Activated naive CD8-positive, alpha-beta T cell treated with anti-CD3 and anti-CD28 coated beads, Interleukin-2, amount 50 U/mL, for 16 hours (primary cell): ENCODE data around the gene ZNF577.
"Not testable (repeated sequence)": the region's sequence is repeated elsewhere in the genome, so short reads cannot be mapped to it uniquely, and the experiment has no call there.

Experiments used
- DNase-seq: peaks from one replicate; pipeline ENCODE4 v3.0.0-alpha.2; 2020; ENCODE audit warnings: low read depth, low spot score

The ZNF577 gene

GRCh38 chr19:51887522-51888498 is at the start of gene ZNF577:
TSS of gene ZNF577 (minus strand) at chr19:51887951. CDS start at chr19:51880382, 7,569 bp downstream.
- no peak for DNase-seq

DNA sequence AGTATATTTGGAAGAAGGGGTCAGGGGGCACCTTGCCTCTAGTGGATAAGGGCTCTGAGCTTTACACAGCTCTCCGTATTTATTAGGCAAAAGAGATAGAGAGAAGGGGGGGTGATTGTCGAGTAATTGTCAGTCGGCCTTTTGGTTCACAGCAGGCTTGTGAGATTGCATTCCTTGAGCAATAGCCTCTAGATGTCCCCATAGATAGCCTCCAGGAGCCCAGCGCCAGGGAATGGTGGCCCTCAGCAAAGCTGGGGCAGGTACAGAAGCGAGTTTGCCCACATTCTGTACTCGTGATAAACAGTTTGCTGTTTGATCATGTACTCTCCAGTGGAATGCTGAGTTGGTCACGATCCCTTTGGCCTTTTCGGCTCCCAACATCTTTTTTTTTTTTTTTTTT is 44.2 kb upstream of the ZNF577 start:
- DNase-seq = no peak

DNA sequence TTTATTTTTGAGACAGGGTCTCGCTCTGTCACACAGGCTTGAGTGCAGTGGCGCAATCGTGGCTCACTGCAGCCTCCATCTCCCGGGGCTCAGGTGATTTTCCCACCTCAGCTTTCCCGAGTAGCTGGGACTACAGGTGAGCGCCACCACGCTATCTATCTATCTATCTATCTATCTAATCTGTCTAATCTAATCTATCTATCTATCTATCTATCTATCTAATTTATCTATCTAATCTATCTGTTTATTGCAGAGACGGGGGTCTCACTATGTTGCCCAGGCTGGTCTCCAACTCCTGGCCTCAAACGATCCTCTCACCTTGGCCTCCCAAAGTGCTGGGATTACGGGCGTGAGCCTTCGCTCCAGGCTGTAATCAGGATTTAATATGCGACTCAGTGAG is 40.1 kb upstream of the ZNF577 start:
- no peak for DNase-seq

GRCh38 chr19:51926784-51927741 is 39.3 kb upstream of the ZNF577 start, which contains the start of gene ZNF613:
TSS of gene ZNF613 (plus strand) at chr19:51927472. CDS start at chr19:51936221, 8,749 bp downstream.
- peak; percentile 67 for DNase-seq

- DNase-seq = no peak
Observed at GRCh38 chr19:51926426-51926783, 38.7 kb upstream of the ZNF577 start.

DNA sequence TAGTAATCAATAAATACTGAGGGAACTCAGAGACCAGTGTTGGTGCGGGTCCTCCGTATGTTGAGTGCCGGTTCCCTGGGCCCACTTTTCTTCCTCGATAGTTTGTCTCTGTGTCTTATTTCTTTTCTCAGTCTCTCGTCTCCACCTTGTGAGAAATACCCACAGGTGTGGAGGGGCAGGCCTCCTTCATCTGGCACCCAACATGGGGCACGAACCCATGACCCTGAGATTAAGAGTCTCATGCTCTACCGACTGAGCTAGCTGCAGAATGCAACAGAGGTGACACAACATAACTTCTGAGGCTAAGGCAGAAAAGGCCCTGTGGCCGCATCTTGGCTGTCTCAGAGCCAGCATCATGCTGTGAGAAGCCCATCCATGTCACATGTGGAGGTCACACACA is 34.2 kb upstream of the ZNF577 start:
- DNase-seq = no peak

- no peak for DNase-seq
Observed at GRCh38 chr19:51919606-51920005, 31.9 kb upstream of the ZNF577 start.

- no peak for DNase-seq
Observed at GRCh38 chr19:51916167-51916566, 28.4 kb upstream of the ZNF577 start.

DNA sequence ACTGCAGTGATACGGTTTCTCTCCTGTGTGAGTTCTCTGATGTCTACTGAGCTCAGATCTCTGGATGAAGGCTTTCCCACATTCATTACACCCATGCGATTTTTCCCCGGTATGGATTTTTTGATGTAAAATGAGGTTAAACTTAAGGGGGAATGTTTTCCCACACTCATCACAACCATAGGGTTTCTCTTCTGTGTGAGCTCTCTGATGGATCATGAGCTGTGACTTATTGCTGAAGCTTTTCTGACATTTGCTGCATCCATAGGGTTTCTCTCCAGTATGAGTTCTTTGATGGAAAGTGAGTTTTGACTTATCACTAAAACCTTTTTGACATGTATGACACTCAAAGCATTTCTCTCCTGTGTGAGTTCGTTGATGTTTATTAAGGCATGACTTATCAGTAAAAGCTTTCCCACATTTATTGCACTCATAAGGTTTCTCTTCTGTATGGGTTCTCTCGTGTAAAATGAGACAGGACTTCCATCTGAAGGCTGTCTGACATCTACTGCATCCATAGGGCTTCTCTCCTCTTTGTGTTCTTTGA is 27.6 kb upstream of the ZNF577 start:
- no peak for DNase-seq

GRCh38 chr19:51907981-51908380 is 20.2 kb upstream of the ZNF577 start:
- DNase-seq = not testable (repeated sequence)

DNA sequence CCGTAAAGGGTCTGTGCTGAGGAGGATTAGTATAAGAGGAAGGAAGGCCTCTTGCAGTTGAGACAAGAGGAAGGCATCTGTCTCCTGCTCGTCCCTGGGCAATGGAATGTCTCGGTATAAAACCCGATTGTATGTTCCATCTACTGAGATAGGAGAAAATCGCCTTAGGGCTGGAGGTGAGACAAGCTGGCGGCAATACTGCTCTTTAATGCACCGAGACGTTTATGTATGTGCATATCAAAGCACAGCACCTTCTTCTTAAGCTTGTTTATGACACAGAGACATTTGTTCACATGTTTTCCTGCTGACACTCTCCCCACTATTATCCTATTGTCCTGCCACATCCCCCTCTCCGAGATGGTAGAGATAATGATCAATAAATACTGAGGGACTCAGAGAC is 18.4 kb upstream of the ZNF577 start:
- not testable (repeated sequence) for DNase-seq

DNA sequence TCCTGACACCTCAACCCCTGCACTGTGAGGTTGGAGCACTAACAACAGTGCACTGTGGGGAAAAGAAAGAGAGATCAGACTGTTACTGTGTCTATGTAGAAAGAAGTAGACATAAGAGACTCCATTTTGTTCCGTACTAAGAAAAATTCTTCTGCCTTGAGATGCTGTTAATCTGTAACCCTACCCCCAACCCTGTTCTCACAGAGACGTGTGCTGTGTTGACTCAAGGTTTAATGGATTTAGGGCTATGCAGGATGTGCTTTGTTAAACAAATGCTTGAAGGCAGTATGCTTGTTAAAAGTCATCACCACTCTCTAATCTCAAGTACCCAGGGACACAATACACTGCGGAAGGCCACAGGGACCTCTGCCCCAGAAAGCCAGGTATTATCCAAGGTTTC is 17.9 kb upstream of the ZNF577 start:
- not testable (repeated sequence) for DNase-seq

DNA sequence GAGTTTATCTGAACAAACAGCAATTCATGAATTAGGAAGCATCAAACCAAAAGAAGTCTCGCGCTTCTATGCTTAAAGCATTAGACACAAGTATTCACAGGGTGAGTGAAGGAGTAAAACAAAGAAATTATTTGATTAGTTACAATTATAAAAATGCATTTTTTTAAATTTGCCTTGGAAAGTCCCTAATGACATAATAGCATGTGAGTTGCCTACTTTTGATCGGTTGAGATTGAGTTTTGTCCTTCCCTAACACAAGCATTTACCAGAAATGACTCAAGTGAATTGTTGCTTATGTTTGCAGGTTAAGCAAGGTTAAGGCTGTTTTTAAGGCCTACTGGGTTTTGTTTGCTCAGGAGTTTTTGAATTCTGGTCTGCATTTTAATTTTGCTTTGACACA is 17.5 kb upstream of the ZNF577 start:
- no peak for DNase-seq

- DNase-seq = peak; percentile 49
Observed at GRCh38 chr19:51904331-51905165, 16.8 kb upstream of the ZNF577 start, which contains the start of gene ZNF649. TSS of gene ZNF649 (minus strand) at chr19:51905017. CDS start at chr19:51900107, 4,910 bp downstream.

DNA sequence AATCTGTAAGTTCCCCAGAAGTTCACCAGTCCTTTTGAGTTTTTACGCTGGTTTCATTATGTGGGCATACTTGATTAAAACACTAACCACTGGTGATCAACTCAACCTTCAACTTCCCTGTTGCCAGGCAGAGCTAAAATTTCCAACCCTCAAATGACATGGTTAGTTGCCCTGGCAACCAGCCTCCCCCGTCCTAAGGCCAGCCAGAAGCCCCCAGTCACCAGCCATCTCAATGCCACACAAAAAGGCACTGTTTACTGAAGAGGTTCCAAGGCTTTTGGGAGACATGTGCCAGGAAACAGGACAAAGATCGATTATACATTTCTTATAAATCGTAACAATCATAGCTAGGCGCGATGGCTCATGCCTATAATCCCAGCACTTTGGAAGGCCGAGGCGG is 15.4 kb upstream of the ZNF577 start:
- no peak for DNase-seq

GRCh38 chr19:51901860-51902259 is 14.1 kb upstream of the ZNF577 start:
- no peak for DNase-seq

DNA sequence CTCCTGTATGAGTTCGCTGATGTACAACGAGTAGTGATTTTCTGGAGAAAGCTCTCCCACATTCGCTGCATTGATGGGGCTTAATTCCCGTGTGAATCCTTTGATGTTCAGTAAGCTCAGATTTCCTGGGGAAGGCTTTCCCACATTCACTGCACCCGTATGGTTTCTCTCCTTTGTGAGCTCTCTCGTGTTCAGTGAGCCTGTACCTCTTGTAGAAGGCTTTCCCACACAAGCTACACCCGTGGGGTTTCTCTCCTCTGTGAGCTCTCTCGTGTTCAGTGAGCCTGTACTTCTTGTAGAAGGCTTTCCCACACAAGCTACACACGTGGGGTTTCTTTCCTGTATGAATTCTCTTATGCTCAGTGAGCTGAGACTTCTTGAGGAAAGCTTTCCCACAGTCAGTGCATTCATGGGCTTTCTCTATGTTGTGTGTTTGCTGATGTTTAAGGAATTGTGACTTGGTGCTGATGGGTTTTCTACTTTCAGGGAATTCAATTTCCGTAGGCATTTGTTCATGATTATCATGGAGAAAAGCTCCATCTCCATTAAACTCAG is 3.5 kb upstream of the ZNF577 start:
- no peak for DNase-seq

DNA sequence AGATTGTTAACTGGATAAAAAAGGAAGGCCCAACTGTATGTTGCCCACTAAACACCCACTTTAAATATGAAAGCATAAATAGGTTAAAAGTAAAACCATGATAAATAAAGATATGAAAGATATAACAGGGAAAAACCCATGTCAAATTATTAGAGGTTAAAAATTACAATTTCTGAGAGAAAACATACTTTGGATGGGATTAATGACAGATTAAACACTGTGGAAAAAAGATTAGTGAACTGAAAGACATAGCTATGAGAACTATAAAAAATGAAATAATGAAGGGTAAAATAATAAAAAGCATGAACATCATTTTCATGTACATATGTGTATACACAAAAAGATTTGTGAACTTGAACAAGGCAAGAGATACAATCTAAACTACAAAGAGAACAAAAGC is 2.2 kb upstream of the ZNF577 start:
- DNase-seq = no peak

DNA sequence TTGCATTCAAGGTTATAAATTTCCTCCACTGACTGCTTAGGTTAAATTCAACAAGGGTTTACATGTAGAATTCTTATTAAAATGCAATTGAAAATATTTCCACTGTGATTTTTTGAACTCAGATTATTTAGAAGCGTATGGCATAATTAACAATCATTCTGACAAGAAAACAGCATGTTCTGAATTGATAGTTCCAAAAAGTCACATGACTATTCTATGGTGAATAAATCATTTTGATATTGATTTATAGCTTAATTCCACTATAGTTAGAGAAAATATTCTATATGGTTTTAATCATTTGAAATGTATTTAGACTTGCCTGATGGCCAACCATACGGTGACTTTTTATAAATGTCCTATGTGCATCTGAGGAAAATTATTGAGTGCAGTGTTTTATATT is 3.0 kb downstream of the ZNF577 start:
- DNase-seq = no peak

- DNase-seq = no peak
Observed at GRCh38 chr19:51882518-51882917, 5.2 kb downstream of the ZNF577 start.

- no peak for DNase-seq
Observed at GRCh38 chr19:51873097-51873496, 14.7 kb downstream of the ZNF577 start.
